ENCODE results near the gene ZSWIM3.
"Not testable (repeated sequence)": the region's sequence is repeated elsewhere in the genome, so short reads cannot be mapped to it uniquely, and the experiment has no call there.

ZSWIM3 gene

DNA sequence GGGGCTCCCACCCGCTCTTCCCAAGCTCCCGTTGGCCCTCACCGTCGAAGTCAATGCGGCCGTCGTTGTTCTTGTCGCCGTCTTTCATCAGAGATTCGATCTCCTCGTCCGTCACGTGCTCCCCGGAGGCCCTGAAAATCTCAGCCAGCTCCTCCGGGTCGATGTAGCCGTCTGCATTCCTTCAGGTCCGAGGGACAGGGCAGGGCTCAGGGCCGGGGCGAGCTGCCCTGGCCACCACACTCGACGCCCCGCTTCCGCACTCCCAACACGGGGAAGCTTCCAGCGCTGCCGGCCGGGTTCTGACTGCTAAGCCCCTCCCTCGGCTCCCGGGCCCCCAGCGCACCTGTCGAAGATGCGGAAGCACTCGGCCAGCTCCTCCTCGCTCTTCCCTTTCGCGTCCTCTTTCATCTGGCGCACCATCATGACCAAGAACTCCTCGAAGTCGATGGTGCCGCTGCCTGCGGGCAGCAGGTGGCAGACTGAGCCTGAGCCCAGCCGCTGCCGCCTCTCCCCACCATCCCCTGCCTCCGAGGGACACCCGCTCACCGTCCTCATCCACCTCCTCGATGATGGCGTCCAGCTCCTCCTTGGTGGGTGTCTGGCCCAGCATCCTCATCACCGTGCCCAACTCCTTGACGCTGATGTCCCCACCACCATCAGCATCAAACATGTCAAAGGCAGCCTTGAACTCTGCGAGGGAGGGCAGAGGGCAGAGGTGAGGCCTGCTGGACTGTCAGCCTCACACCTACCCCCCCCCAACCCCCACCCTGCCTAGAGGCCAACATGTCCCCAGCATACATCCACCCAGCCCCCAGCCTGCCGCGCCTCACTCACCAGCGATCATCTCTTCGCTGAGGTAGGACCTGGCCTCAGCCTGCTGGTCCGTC is 33.2 kb upstream of the ZSWIM3 start:
- H3K27ac ChIP-seq, result no peak overlapping the region
- TF ChIP-seq ZFX (IDR thresholded peaks at IDR 0.05; ENCODE audit: borderline replicate concordance) (no peak), CTCF (IDR thresholded peaks at IDR 0.05) (peak; percentile 47)

DNA sequence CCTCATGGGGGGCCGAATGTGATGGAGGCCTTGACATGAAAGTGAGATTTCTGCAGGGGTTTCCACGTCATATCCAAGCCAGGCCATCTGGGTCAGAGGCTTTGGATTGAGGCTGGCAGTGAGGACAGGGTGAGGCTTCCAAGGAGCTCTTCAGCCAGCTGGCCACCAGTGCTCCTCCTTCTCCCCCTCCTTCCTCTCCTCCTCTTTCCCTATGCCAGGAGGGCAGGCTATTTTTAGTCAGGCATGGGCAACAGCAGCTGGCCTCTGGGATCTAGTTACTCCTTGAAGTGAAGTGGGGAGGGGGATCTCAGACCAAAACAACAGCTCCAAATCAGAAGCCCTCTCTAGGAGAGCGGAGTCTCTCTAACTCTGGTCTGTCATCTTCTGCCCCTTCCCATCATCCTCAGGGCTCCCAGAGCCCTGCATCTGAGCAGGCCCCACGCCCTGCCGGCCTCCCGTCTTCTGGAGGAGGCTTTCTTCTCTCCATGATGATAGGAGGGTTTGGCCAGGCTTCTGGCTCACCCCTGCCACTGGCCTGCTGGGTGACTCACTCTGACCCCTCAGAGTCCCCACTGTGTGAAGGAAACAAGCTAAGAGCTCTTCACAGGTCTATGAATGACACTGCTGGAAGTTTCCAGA is 30.9 kb upstream of the ZSWIM3 start:
- no peak overlapping the region for H3K27ac ChIP-seq

GRCh38 chr20:45827030-45827652 is 30.3 kb upstream of the ZSWIM3 start, which contains the start of gene TNNC2:
TSS of gene TNNC2 (minus strand) at chr20:45827312. CDS start at chr20:45827248, 64 bp downstream.
- H3K27ac ChIP-seq, result no peak within 1 kb of the TSS
- TF ChIP-seq CTCF (IDR thresholded peaks at IDR 0.05) (no peak), ZFX (IDR thresholded peaks at IDR 0.05; ENCODE audit: borderline replicate concordance) (no peak)

More for the DNA sequence above, 30.9 kb upstream of the ZSWIM3 start:
- no peak for TF ChIP-seq ZFX (IDR thresholded peaks at IDR 0.05; ENCODE audit: borderline replicate concordance)
- TF ChIP-seq CTCF (IDR thresholded peaks at IDR 0.05), result no peak

DNA sequence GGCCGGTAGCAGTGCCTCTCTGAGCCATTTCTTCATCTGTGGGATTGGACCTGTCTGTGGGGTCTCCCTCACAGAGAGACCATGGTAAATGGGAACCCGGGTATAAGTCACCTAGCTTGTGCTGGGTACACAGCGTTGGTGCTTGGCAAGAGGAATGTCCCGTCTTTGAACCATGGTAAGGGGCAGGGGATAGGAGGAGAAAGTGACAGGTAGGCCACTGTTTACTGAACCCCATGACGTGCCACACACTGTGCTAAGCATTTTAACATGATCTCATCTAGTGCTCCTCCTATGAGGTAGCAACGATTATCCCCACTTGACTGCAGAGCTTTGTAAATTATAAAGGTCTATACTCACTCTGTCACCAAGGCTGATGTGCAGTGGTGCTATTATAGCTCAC is 29.7 kb upstream of the ZSWIM3 start:
- TF ChIP-seq ZFX (IDR thresholded peaks at IDR 0.05; ENCODE audit: borderline replicate concordance), result no peak
- TF ChIP-seq CTCF (IDR thresholded peaks at IDR 0.05), result no peak
- H3K27ac ChIP-seq, result no peak overlapping the region

DNA sequence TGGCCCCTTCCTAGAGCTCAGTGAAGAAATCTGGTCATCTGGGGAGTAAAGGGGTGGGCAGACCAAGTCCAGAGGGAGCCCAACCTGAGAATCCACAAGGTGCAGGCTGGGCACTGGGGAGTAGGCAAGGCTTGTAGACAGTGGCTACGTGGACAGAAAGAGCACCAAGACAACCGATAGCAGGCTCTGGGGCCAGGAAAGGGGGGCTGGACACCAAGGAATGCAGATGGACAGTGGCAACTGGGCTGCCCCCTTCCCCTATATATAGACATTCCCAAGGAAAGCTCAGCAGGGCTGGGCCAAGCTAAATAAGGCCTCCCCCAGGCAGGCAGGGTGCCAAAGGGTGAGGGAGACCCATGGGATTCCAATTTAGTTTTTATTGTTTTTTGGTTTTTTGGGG is 28.8 kb upstream of the ZSWIM3 start:
- TF ChIP-seq CTCF (IDR thresholded peaks at IDR 0.05) (no peak), ZFX (IDR thresholded peaks at IDR 0.05; ENCODE audit: borderline replicate concordance) (no peak)

DNA sequence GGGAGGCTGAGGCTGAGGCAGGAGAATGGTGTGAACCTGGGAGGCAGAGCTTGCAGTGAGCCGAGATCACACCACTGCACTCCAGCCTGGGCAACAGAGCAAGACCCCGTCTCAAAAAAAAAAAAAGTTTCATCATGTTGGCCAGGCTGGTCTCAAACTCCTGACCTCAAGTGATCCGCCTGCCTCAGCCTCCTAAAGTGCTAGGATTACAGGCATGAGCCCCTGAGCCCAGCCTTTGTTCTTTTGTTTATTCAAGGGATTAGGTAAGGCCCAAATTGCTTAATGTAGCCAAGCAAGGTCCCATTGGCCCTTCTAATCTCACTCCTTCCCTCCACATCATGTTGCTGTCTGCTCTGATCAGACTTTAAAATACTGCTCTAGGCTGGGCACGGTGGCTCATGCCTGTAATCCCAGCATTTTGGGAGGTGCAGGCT is 27.7 kb upstream of the ZSWIM3 start:
- H3K27ac ChIP-seq, result not testable (repeated sequence)

More for the DNA sequence above, 28.8 kb upstream of the ZSWIM3 start:
- H3K27ac ChIP-seq, result no peak overlapping the region

GRCh38 chr20:45832619-45833018 is 24.8 kb upstream of the ZSWIM3 start:
- no peak for TF ChIP-seq CTCF (IDR thresholded peaks at IDR 0.05)
- no peak for TF ChIP-seq ZFX (IDR thresholded peaks at IDR 0.05; ENCODE audit: borderline replicate concordance)
- no peak overlapping the region for H3K27ac ChIP-seq

All from 22Rv1 (cell line).